A549 (cell line): ENCODE results near the gene PDE4D. TPM values are rescaled to one million over a fixed set of nuclear protein-coding genes. Genes with fewer than 3 reads are reported as not detected.

ENCODE experiments used
- ATAC-seq, 2 experiments: fragments of 200-7000 bp in 1 of 2; fragments of >200 bp in 1 of 2; cut with Nextera tagmentation in 1 of 2; cut with Tn5 transposase in 1 of 2; 3 replicates each; pipeline versions ENCODE4 v1.8.0 to v1.9.1; 2018 to 2020; ENCODE audit warnings: mild to moderate bottlenecking in 1 of 2, moderate library complexity in 1 of 2
- CTCF ChIA-PET: fragments of 300-600 bp; sonication (Branson Sonifier 250); formaldehyde crosslinking; extraction: SDS; loops from one replicate; lab custom pipeline; 2021; ENCODE audit warnings: antibody characterized with exemption, inconsistent platforms; lab: Yijun Ruan, JAX
- POLR2A ChIA-PET: fragments of 350-600 bp; formaldehyde crosslinking; extraction: SDS; loops from one replicate; lab custom pipeline; 2021; ENCODE audit warnings: antibody characterized with exemption, inconsistent platforms; lab: Yijun Ruan, JAX
- DNase-seq, 2 experiments: peaks; one replicate each; pipeline versions ENCODE4 v3.0.0 to v3.0.0-alpha.2; 2011 to 2016; ENCODE audit warnings: low read depth in 1 of 2, low spot score in 1 of 2
- FAIRE-seq: peaks from 2 replicates; lab custom pipeline; 2011; peaks lifted over from hg19 to GRCh38; lab: Jason Lieb, UNC
- H3K27ac ChIP-seq, 2 experiments: fragments of >200 bp; sonication (Bioruptor Twin); formaldehyde crosslinking; 3 replicates each; pipeline ENCODE4 v1.5.1; 2016 to 2017
- H3K4me1 ChIP-seq: fragments of >200 bp; sonication (Bioruptor Twin); formaldehyde crosslinking; 3 replicates; pipeline ENCODE4 v1.6.1; 2016
- H3K4me2 ChIP-seq: fragments of >200 bp; sonication (Bioruptor Twin); formaldehyde crosslinking; 3 replicates; pipeline ENCODE4 v1.6.1; 2016
- H3K4me3 ChIP-seq: fragments of >200 bp; sonication (Bioruptor Twin); formaldehyde crosslinking; 3 replicates; pipeline ENCODE4 v1.5.1; 2016
- H3K9me3 ChIP-seq: fragments of >200 bp; sonication (Bioruptor Twin); formaldehyde crosslinking; 3 replicates; pipeline ENCODE4 v1.6.1; 2016
- BHLHE40 ChIP-seq: IDR thresholded peaks from 2 replicates; pipeline ENCODE4 v1.6.1; 2012; ENCODE audit warnings: low read depth, low read length, inconsistent platforms
- CBX8 ChIP-seq: fragments of 200-600 bp; sonication (generic); IDR thresholded peaks from 2 replicates; pipeline ENCODE4 v1.6.1; 2016
- CHD4 ChIP-seq: fragments of 200-600 bp; sonication (generic); IDR thresholded peaks from 2 replicates; pipeline ENCODE4 v1.6.1; 2016; ENCODE audit warnings: antibody characterized with exemption, mild to moderate bottlenecking, borderline replicate concordance
- EHMT2 ChIP-seq: fragments of 200-600 bp; sonication (generic); IDR thresholded peaks from 2 replicates; pipeline ENCODE4 v1.6.1; 2016; ENCODE audit warnings: antibody characterized with exemption, low read depth, mild to moderate bottlenecking, moderate library complexity
- FOSL2 ChIP-seq, 2 experiments: fragments of 450-650 bp in 1 of 2; fragments of >200 bp in 1 of 2; sonication (Bioruptor Twin) in 1 of 2; formaldehyde crosslinking; IDR thresholded peaks; 2 replicates each; pipeline versions ENCODE4 v1.5.0 to v1.6.1; 2016 to 2020; ENCODE audit warnings: mild to moderate bottlenecking in 1 of 2, moderate library complexity in 1 of 2
- HOXB13 ChIP-seq: fragments of 250-450 bp; sonication (Bioruptor Pico); IDR thresholded peaks from 2 replicates; pipeline ENCODE4 v1.5.0; 2020; ENCODE audit warnings: low read depth, mild to moderate bottlenecking, moderate library complexity
- KDM1A ChIP-seq: fragments of 200-600 bp; sonication (generic); IDR thresholded peaks from 2 replicates; pipeline ENCODE4 v1.6.1; 2016; ENCODE audit warnings: low read depth, mild to moderate bottlenecking
- MAFK ChIP-seq: fragments of 450-650 bp; IDR thresholded peaks from 2 replicates; pipeline ENCODE4 v1.6.1; 2014; ENCODE audit not compliant: partially characterized antibody
- PHF8 ChIP-seq: fragments of 200-600 bp; sonication (generic); IDR thresholded peaks from 2 replicates; pipeline ENCODE4 v1.6.1; 2016; ENCODE audit warnings: low read depth, mild to moderate bottlenecking, antibody characterized with exemption, moderate library complexity, borderline replicate concordance
- POLR2AphosphoS2 ChIP-seq: conservative IDR thresholded peaks from 2 replicates; pipeline ENCODE4 v1.6.1; 2012; ENCODE audit warnings: low read length, improper control_type of control experiment, inconsistent platforms
- TP53 ChIP-seq: fragments of 250-450 bp; sonication (Bioruptor Pico); IDR thresholded peaks from 2 replicates; pipeline ENCODE4 v1.5.0; 2021; ENCODE audit warnings: mild to moderate bottlenecking, moderate library complexity
- ZC3H11A ChIP-seq: fragments of 450-650 bp; IDR thresholded peaks from 2 replicates; pipeline ENCODE4 v1.6.1; 2014; ENCODE audit warnings: antibody characterized with exemption, mild to moderate bottlenecking
- ZSCAN20 ChIP-seq: fragments of 250-450 bp; sonication (Bioruptor Pico); IDR thresholded peaks from 2 replicates; pipeline ENCODE4 v1.8.0; 2022; ENCODE audit warnings: mild to moderate bottlenecking, moderate library complexity
- WGBS: methylation state at CpG from one replicate; pipeline ENCODE4 v1.1.6; 2017; ENCODE audit errors: missing lambda C conversion rate; 5-methylcytosine and 5-hydroxymethylcytosine counted together
- polyA plus RNA-seq, 4 experiments: library from polyadenylated mRNA; depleted of rRNA in 3 of 4; stranded (reverse); fragments of >200 nt; fragmentation: RNase III in 1 of 4; extraction: RNeasy Plus Mini Kit Qiagen cat#74134 plus additional on column Dnase treatment in 1 of 4; gene quantifications; 2 replicates in 3 of 4; 3 replicates in 1 of 4; pipeline ENCODE4 v1.2.3, GENCODE V29; 2011 to 2017
- TF ChIP-seq, protein P1 (sequence below): fragments of 200-600 bp; sonication (generic); IDR thresholded peaks from 2 replicates; pipeline ENCODE4 v1.6.1; 2016; ENCODE audit warnings: antibody characterized with exemption, mild to moderate bottlenecking, moderate library complexity
- TF ChIP-seq, protein P2 (sequence below): fragments of 250-450 bp; sonication (Bioruptor Pico); IDR thresholded peaks from 2 replicates; pipeline ENCODE4 v1.5.0; 2021; ENCODE audit warnings: mild to moderate bottlenecking, moderate library complexity, borderline replicate concordance
- TF ChIP-seq, protein P3 (sequence below): IDR thresholded peaks from 2 replicates; pipeline ENCODE4 v1.6.1; 2012

Gene PDE4D
- polyA plus RNA-seq, 2 of the 4 experiments (the other 2 are of a cell fraction) = 74.0 to 213 TPM

DNA sequence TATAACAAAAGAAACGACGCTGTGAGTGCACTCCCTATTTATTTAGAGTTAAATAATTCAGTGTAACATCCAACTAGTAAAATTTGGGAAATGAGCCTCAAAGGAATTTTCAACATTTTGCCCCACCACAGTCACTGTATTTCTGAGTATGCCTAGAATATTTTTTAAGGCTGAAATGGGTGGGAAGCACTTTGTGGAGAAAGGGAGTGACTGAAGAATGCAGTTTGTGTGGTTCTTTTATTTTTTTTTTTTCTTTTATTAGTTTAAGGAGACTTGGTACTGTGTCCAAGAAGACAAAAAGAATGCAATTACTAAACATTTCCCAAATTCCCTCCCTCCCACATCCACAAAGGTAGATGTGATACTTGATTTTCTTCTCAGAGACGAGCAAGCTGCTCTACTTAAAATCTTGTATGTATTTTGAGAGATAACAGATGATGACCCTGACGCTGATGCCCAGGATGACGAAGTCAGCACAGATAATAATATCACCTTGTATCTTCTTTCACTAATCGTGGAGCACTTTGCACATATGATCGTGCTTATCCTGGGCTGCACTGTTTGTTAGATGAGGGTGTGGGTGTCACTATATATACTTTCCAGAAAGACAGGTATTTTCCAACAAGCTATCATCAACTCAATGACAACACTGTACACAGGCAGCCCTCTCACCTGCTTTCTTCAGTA, 724.3 kb downstream of the PDE4D start:
- POLR2A ChIA-PET = no interaction called here
- no peak for FAIRE-seq
- WGBS = 56% methylated on average over 7 of the region's 7 CpGs

DNA sequence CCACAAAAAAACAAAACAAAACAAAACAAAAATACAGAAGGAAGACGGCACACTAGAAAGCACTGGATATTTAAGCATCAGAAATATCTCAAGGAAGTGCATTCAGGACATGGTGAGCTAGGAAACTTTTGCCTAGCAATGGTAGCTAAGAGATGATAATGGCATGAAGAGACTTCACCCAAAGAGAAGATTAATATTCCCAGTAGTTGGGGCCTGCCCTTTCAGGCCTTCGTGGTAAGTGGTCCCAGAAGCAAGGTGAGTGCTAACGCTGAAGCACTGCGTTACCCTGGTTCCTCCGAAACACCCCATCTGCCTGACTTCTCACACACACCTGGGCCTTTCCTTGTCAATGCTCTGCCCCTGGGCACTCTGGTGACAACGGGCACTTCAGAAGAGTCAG, 725.5 kb downstream of the PDE4D start:
- 80% methylated on average over 6 of the region's 6 CpGs for WGBS
- Histone ChIP-seq H3K4me1 (peaks cover 86% of the 10 kb centered on the region), H3K9me3 (no peaks in the 10 kb centered on the region), H3K4me3 (no peak overlapping the region), H3K4me2 (0 out of 3 replicates have a peak overlapping the region, but pooled peaks have one; percentile 7), H3K27ac (peak overlapping the region; percentile 47 to 72)
- CTCF ChIA-PET = interaction anchor here (0.6 to 1.1 kb wide), 3 partner anchors 12 to 281 kb away, joined by 3 to 4 read pairs (median 3); no protein-coding TSS in a partner anchor
- TF ChIP-seq POLR2AphosphoS2 (0 out of 2 replicates have a peak, but pooled peaks have one; percentile 15), HOXB13 (CRISPR knock-in tag) (no peak)
- FAIRE-seq (peak; percentile 79), DNase-seq (no peak), ATAC-seq (peak in 1 of 2 experiments; percentile 26; a peak in 3 of 6 replicates)
- POLR2A ChIA-PET = no interaction called here

More for the DNA sequence above, 724.3 kb downstream of the PDE4D start:
- ATAC-seq (no peak), DNase-seq (no peak)
- Histone ChIP-seq H3K4me3 (no peak overlapping the region), H3K27ac (peak overlapping the region; percentile 47 to 72), H3K9me3 (no peaks in the 10 kb centered on the region), H3K4me1 (peaks cover 89% of the 10 kb centered on the region), H3K4me2 (peak overlapping the region; percentile 24; the same call in 2 of the 3 replicates)
- CTCF ChIA-PET = interaction anchor here (0.9 to 1.3 kb wide), 4 partner anchors 13 to 283 kb away, joined by 3 to 4 read pairs (median 3); no protein-coding TSS in a partner anchor
- TF ChIP-seq, protein P1, sequence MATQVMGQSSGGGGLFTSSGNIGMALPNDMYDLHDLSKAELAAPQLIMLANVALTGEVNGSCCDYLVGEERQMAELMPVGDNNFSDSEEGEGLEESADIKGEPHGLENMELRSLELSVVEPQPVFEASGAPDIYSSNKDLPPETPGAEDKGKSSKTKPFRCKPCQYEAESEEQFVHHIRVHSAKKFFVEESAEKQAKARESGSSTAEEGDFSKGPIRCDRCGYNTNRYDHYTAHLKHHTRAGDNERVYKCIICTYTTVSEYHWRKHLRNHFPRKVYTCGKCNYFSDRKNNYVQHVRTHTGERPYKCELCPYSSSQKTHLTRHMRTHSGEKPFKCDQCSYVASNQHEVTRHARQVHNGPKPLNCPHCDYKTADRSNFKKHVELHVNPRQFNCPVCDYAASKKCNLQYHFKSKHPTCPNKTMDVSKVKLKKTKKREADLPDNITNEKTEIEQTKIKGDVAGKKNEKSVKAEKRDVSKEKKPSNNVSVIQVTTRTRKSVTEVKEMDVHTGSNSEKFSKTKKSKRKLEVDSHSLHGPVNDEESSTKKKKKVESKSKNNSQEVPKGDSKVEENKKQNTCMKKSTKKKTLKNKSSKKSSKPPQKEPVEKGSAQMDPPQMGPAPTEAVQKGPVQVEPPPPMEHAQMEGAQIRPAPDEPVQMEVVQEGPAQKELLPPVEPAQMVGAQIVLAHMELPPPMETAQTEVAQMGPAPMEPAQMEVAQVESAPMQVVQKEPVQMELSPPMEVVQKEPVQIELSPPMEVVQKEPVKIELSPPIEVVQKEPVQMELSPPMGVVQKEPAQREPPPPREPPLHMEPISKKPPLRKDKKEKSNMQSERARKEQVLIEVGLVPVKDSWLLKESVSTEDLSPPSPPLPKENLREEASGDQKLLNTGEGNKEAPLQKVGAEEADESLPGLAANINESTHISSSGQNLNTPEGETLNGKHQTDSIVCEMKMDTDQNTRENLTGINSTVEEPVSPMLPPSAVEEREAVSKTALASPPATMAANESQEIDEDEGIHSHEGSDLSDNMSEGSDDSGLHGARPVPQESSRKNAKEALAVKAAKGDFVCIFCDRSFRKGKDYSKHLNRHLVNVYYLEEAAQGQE = no peak
- TF ChIP-seq, protein P2, sequence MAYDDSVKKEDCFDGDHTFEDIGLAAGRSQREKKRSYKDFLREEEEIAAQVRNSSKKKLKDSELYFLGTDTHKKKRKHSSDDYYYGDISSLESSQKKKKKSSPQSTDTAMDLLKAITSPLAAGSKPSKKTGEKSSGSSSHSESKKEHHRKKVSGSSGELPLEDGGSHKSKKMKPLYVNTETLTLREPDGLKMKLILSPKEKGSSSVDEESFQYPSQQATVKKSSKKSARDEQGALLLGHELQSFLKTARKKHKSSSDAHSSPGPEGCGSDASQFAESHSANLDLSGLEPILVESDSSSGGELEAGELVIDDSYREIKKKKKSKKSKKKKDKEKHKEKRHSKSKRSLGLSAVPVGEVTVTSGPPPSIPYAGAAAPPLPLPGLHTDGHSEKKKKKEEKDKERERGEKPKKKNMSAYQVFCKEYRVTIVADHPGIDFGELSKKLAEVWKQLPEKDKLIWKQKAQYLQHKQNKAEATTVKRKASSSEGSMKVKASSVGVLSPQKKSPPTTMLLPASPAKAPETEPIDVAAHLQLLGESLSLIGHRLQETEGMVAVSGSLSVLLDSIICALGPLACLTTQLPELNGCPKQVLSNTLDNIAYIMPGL (CRISPR knock-in tag) = no peak
- TF ChIP-seq CBX8 = no peak
- no peak for TF ChIP-seq MAFK
- no peak for TF ChIP-seq EHMT2
- TF ChIP-seq PHF8 = no peak
- no peak for TF ChIP-seq BHLHE40
- TF ChIP-seq TP53 (CRISPR knock-in tag) = no peak
- TF ChIP-seq, protein P3, sequence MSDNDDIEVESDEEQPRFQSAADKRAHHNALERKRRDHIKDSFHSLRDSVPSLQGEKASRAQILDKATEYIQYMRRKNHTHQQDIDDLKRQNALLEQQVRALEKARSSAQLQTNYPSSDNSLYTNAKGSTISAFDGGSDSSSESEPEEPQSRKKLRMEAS = no peak
- TF ChIP-seq ZC3H11A = no peak

DNA sequence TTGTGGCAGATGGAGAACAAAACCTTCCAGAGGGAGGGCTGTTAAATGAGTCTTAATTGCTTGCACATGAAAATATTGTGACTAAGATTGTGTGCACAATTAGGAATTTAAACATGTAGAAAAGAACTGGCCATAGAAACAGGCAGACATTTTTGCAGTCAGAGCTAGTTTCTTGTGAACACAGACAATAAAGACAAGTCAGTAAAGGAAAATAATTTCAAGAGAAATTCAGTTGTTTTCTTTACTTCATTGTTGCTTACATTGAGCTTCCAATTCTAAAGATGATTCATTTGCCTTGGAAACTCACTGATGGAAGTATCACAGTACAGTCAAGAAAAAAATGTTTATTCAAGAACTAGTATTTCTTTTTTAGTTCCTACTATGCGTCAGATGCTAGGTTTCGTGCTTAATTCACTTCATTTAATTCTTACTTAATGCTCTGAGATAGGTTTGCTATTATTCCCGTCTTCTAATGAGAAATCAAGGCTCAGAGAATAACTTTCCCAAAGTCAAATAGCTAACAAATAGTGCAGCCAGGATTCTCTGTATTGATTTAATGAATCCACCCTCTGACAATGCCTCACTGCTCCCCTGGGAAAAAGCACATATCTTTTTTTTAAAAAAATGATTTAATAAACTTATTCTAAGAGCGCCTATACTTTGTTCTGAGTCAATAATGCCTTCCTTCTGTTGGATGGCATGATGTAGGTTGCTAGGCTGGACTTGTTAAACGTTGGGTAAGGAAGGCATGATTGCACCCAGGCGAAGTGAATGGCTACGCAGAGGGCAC, 729.3 kb downstream of the PDE4D start:
- Histone ChIP-seq H3K9me3 (no peaks in the 10 kb centered on the region), H3K4me1 (peaks cover 84% of the 10 kb centered on the region), H3K4me3 (no peak overlapping the region), H3K27ac (peak overlapping the region; percentile 45 to 77), H3K4me2 (peak overlapping the region; percentile 47)
- peak; percentile 81 for FAIRE-seq
- TF ChIP-seq BHLHE40 = no peak
- TF ChIP-seq ZSCAN20 = no peak
- no peak for TF ChIP-seq EHMT2
- no peak for TF ChIP-seq FOSL2 (IDR thresholded peaks at IDR 0.05)
- no peak for TF ChIP-seq FOSL2 (CRISPR knock-in tag; IDR thresholded peaks at IDR 0.05)
- TF ChIP-seq KDM1A = no peak
- no peak for TF ChIP-seq CHD4
- TF ChIP-seq, protein P2 (CRISPR knock-in tag) = no peak
- 53% methylated on average over 7 of the region's 7 CpGs for WGBS
- ChIA-PET POLR2A (no interaction called here), CTCF (interaction anchor here (0.7 to 2.6 kb wide), 4 partner anchors 10 to 278 kb away, joined by 3 to 14 read pairs (median 4); no protein-coding TSS in a partner anchor)
- no peak for DNase-seq
- peak in 1 of 2 experiments; percentile 20; a peak in 1 of 6 replicates for ATAC-seq
